ENCODE results near the gene CCDC27. TPM values are rescaled to one million over a fixed set of nuclear protein-coding genes. Genes with fewer than 3 reads are reported as not detected.

Gene CCDC27
- total RNA-seq, 1 experiment from 2014 or later, result 0.13 TPM

DNA sequence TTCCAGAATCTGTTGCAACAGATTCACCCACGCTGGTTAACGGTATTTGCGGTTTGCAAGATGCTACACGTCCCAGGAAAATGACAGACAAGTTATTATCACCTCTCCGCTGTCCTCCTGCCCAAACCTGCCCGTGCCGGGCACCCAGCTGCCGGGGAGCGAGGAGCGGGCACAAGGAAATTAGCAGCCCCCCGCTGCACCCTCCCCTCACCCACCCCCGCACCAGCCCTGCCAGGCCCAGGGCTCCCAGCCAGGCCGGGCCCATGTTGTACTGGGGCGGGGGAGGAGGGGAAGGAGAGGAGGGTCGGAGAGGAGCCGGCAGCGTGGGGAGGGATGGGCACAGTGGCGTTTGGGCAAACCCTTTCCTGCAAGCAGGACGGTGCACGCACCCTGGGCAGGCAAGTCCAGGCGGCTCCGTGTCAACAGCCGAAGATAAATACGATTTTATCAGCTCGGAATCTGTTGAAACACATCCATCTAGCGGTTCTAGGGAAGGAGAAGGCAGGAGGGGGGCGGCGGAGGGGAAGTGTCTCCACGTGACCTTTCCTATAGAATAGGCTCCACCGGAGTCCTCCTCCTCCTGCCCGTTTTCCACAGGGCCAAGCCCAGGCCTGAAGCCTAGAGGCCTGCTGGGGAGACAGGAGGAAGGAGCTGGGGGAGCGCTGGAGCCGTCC lies 35.1 kb upstream of the CCDC27 start:
- Mint-ChIP-seq H3K4me1 (peaks cover 8% of the 10 kb centered on the region), H3K4me3 (no peak overlapping the region), H3K27ac (no peak overlapping the region), H3K27me3 (ENCODE audit: low read depth) (no peaks in the 10 kb centered on the region), H3K9me3 (no peaks in the 10 kb centered on the region), H3K36me3 (no peaks in the 10 kb centered on the region)
- CTCF ChIA-PET, result interaction anchor here (0.6 to 2.1 kb wide), 15 partner anchors 7 to 437 kb away, joined by 3 to 19 read pairs (median 4); no protein-coding TSS in a partner anchor
- DNase-seq (ENCODE audit: low spot score) (no peak), ATAC-seq (no peak)
- POLR2A ChIA-PET, result interaction anchor here (0.5 to 1.6 kb wide), 3 partner anchors 8 to 24 kb away, joined by 3 to 5 read pairs (median 3); no protein-coding TSS in a partner anchor
- TF ChIP-seq, protein P1, sequence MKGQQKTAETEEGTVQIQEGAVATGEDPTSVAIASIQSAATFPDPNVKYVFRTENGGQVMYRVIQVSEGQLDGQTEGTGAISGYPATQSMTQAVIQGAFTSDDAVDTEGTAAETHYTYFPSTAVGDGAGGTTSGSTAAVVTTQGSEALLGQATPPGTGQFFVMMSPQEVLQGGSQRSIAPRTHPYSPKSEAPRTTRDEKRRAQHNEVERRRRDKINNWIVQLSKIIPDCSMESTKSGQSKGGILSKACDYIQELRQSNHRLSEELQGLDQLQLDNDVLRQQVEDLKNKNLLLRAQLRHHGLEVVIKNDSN (CRISPR knock-in tag; IDR thresholded peaks at IDR 0.05), result peak; percentile 26; the same call in 1 of the 2 replicates
- TF ChIP-seq E2F1 (CRISPR knock-in tag; IDR thresholded peaks at IDR 0.05) (no peak), TEAD1 (CRISPR knock-in tag; IDR thresholded peaks at IDR 0.05) (no peak), ZNF423 (CRISPR knock-in tag; IDR thresholded peaks at IDR 0.05) (no peak), SMAD4 (CRISPR knock-in tag; IDR thresholded peaks at IDR 0.05) (no peak), TEAD4 (CRISPR knock-in tag; IDR thresholded peaks at IDR 0.05) (no peak)

DNA sequence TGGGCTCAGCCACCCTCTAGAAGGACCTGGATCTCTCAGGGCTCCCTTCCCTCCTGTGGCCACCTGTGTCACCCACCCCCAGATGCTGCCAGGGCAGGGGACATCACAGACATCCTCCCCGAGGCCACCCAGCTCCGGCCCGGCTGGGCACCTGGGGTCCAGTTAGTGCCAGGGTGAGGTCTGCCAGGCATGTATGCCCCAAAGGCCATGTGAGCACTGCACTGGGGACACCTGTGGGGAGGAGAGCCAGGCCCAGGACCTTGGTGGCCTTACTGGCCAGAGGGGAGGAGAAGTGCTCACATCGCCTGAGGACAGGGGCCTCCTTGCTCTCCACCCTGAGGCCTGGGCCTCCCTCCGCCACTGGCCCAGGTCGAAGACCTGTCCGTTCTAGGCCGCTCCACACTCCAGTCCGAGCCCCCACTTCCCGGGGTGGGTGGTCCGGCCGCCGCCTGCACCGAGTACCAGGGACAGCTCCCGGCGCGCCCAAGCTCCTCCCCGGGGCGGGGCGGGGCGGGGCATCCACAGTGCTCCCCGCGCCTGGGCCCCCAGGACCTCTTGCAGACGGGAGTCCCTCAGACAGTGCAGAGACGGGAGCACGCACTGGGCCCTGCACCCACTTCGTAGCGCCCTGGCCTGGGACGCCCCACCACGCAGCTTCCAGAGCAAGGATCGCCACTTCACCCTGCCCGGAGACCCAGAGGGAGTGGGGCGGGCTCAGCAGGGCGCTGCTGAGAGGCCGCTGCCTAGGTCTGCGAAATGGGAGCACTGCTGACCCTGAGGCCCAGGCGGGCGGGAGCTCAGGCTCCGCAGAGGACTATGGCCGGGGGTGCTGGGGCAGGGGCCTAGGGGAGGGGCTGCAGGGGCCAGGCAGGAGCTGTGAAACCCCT lies 34.3 kb upstream of the CCDC27 start:
- H3K36me3 Mint-ChIP-seq, result no peaks in the 10 kb centered on the region
- POLR2A ChIA-PET, result interaction anchor here (0.5 to 1.6 kb wide), 3 partner anchors 9 to 24 kb away, joined by 3 to 5 read pairs (median 3); no protein-coding TSS in a partner anchor
- H3K4me3 Mint-ChIP-seq, result peak overlapping the region; percentile 37; the same call in 1 of the 2 replicates
- TF ChIP-seq, protein P2, sequence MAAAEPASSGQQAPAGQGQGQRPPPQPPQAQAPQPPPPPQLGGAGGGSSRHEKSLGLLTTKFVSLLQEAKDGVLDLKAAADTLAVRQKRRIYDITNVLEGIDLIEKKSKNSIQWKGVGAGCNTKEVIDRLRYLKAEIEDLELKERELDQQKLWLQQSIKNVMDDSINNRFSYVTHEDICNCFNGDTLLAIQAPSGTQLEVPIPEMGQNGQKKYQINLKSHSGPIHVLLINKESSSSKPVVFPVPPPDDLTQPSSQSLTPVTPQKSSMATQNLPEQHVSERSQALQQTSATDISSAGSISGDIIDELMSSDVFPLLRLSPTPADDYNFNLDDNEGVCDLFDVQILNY (CRISPR knock-in tag; IDR thresholded peaks at IDR 0.05), result peak; percentile 77
- TF ChIP-seq ZNF423 (CRISPR knock-in tag; IDR thresholded peaks at IDR 0.05) (0 out of 2 replicates have a peak, but pooled peaks have one; percentile 13), NR2C2 (CRISPR knock-in tag; IDR thresholded peaks at IDR 0.05) (peak; percentile 58; the same call in 1 of the 2 replicates), FOXP4 (CRISPR knock-in tag; IDR thresholded peaks at IDR 0.05) (no peak), OVOL2 (CRISPR knock-in tag; IDR thresholded peaks at IDR 0.05; ENCODE audit: borderline replicate concordance) (no peak), GRHL2 (CRISPR knock-in tag; IDR thresholded peaks at IDR 0.05; ENCODE audit: insufficient replicate concordance, severe bottlenecking) (no peak), JUN (CRISPR knock-in tag; IDR thresholded peaks at IDR 0.05) (0 out of 2 replicates have a peak, but pooled peaks have one; percentile 62), TEAD1 (CRISPR knock-in tag; IDR thresholded peaks at IDR 0.05) (no peak), E2F1 (CRISPR knock-in tag; IDR thresholded peaks at IDR 0.05) (no peak), ZBTB21 (CRISPR knock-in tag; IDR thresholded peaks at IDR 0.05; ENCODE audit: borderline replicate concordance) (no peak), CDX4 (CRISPR knock-in tag; IDR thresholded peaks at IDR 0.05; ENCODE audit: borderline replicate concordance) (no peak), ZNF121 (CRISPR knock-in tag; IDR thresholded peaks at IDR 0.05) (no peak), CREM (CRISPR knock-in tag; IDR thresholded peaks at IDR 0.05) (0 out of 2 replicates have a peak, but pooled peaks have one; percentile 32), GTF2I (CRISPR knock-in tag; conservative IDR thresholded peaks at IDR 0.05) (no peak), ELF4 (CRISPR knock-in tag; IDR thresholded peaks at IDR 0.05; ENCODE audit: low read depth) (0 out of 2 replicates have a peak, but pooled peaks have one; percentile 37), MLX (CRISPR knock-in tag; IDR thresholded peaks at IDR 0.05) (0 out of 2 replicates have a peak, but pooled peaks have one; percentile 84), FOXK1 (CRISPR knock-in tag; IDR thresholded peaks at IDR 0.05) (no peak), ZNF232 (CRISPR knock-in tag; IDR thresholded peaks at IDR 0.05) (0 out of 2 replicates have a peak, but pooled peaks have one; percentile 18), ZNF416 (CRISPR knock-in tag; IDR thresholded peaks at IDR 0.05) (no peak), TP53 (CRISPR knock-in tag; IDR thresholded peaks at IDR 0.05) (peak; percentile 83; the same call in 1 of the 2 replicates)

More for the DNA sequence above, 34.3 kb upstream of the CCDC27 start:
- ATAC-seq (peak; percentile 69), DNase-seq (ENCODE audit: low spot score) (peak; percentile 81)
- CTCF ChIA-PET, result interaction anchor here (0.6 to 2.1 kb wide), 16 partner anchors 9 to 438 kb away, joined by 3 to 19 read pairs (median 4); no protein-coding TSS in a partner anchor
- Mint-ChIP-seq H3K4me1 (peaks cover 8% of the 10 kb centered on the region), H3K9me3 (no peaks in the 10 kb centered on the region), H3K27ac (no peak overlapping the region), H3K27me3 (ENCODE audit: low read depth) (no peaks in the 10 kb centered on the region)
